GM18907 (cell line): ENCODE data around the gene ZNF560.
"Not testable (repeated sequence)": the region's sequence is repeated elsewhere in the genome, so short reads cannot be mapped to it uniquely, and the experiment has no call there.

ENCODE experiments used
- ATAC-seq: cut with Tn5 transposase; IDR thresholded peaks from one replicate; pipeline ENCODE4 v1.9.1; 2021; ENCODE audit warnings: mild to moderate bottlenecking, moderate library complexity; ENCODE audit not compliant: unreplicated experiment

The ZNF560 gene

GRCh38 chr19:9498183-9498902 is at the start of gene ZNF560:
Gene ZNF560, minus strand, starts transcription at chr19:9498616. Its CDS starts 23,303 bp downstream, at chr19:9475313.
- ATAC-seq: no peak

- no peak for ATAC-seq
These were observed 49.5 kb upstream of the ZNF560 start for GRCh38 chr19:9547870-9548269.

- not testable (repeated sequence) for ATAC-seq
These were observed 42.9 kb upstream of the ZNF560 start for GRCh38 chr19:9541281-9541680.

GRCh38 chr19:9539921-9540320 is 41.5 kb upstream of the ZNF560 start:
- not testable (repeated sequence) for ATAC-seq

- not testable (repeated sequence) for ATAC-seq
These were observed 40.8 kb upstream of the ZNF560 start for GRCh38 chr19:9539201-9539600.

GRCh38 chr19:9538183-9539058 is 40.0 kb upstream of the ZNF560 start, which contains the start of gene ZNF426:
Gene ZNF426, minus strand, starts transcription at chr19:9538645. Its CDS starts 2,413 bp downstream, at chr19:9536232.
- peak; percentile 76 for ATAC-seq

- no peak for ATAC-seq
These were observed 37.5 kb upstream of the ZNF560 start for GRCh38 chr19:9535934-9536333.

- ATAC-seq: no peak
These were observed 33.5 kb upstream of the ZNF560 start for GRCh38 chr19:9531933-9532332.

- ATAC-seq: no peak
These were observed 30.4 kb upstream of the ZNF560 start for GRCh38 chr19:9528757-9529336.

- no peak for ATAC-seq
These were observed 25.6 kb upstream of the ZNF560 start for GRCh38 chr19:9523885-9524474.

- ATAC-seq: no peak
These were observed 8.9 kb upstream of the ZNF560 start for GRCh38 chr19:9507285-9507684.

- no peak for ATAC-seq
These were observed 2.4 kb upstream of the ZNF560 start for GRCh38 chr19:9500796-9501195.

- ATAC-seq: no peak
These were observed 4.3 kb downstream of the ZNF560 start for GRCh38 chr19:9494096-9494495.

- ATAC-seq: no peak
These were observed 11.4 kb downstream of the ZNF560 start for GRCh38 chr19:9487016-9487415.

- ATAC-seq: no peak
These were observed 13.3 kb downstream of the ZNF560 start for GRCh38 chr19:9485140-9485539.

GRCh38 chr19:9474975-9475374 is 23.4 kb downstream of the ZNF560 start:
- no peak for ATAC-seq

GRCh38 chr19:9467161-9467560 is 31.3 kb downstream of the ZNF560 start:
- ATAC-seq: no peak

- ATAC-seq: no peak
These were observed 36.5 kb downstream of the ZNF560 start for GRCh38 chr19:9461938-9462337.

GRCh38 chr19:9456018-9456689 is 42.3 kb downstream of the ZNF560 start:
- no peak for ATAC-seq

GRCh38 chr19:9453953-9454352 is 44.5 kb downstream of the ZNF560 start:
- ATAC-seq: no peak

- no peak for ATAC-seq
These were observed 53.4 kb downstream of the ZNF560 start for GRCh38 chr19:9445037-9445436.
